Spleen (tissue), 11 donors: ENCODE data around the gene DCAF6. TPM values are rescaled to one million over a fixed set of nuclear protein-coding genes. Genes with fewer than 3 reads are reported as not detected.

Experiments used
- DNase-seq: peaks from one replicate; pipeline ENCODE4 v3.0.0-alpha.2; 2020
- H3K27ac ChIP-seq, 8 donors: fragments of 200-600 bp; sonication (generic) in 7 of 8; 1 replicate in 4 of 8; 2 replicates in 4 of 8; pipeline versions ENCODE4 v1.5.0 to v1.8.0; 2016 to 2021; ENCODE audit warnings: inconsistent platforms in 4 of 8, mild to moderate bottlenecking in 4 of 8, moderate library complexity in 1 of 8
- H3K27me3 ChIP-seq, 7 donors: fragments of 200-600 bp; sonication (generic) in 6 of 7; replicated peaks in 1 of 7; 1 replicate in 4 of 7; 2 replicates in 3 of 7; pipeline versions ENCODE4 v1.5.0 to v1.8.0; 2016 to 2021; ENCODE audit warnings: inconsistent platforms in 3 of 7, mild to moderate bottlenecking in 1 of 7
- H3K36me3 ChIP-seq, 6 donors: fragments of 200-600 bp; sonication (generic) in 5 of 6; 1 replicate in 4 of 6; 2 replicates in 2 of 6; pipeline versions ENCODE4 v1.5.0 to v1.8.0; 2016 to 2021; ENCODE audit warnings: inconsistent platforms in 2 of 6
- H3K4me1 ChIP-seq, 6 donors: fragments of 200-600 bp; sonication (generic) in 5 of 6; 1 replicate in 3 of 6; 2 replicates in 3 of 6; pipeline versions ENCODE4 v1.5.0 to v1.8.0; 2016 to 2021; ENCODE audit warnings: inconsistent platforms in 3 of 6
- H3K4me3 ChIP-seq, 8 donors: fragments of 200-600 bp; sonication (generic) in 7 of 8; 1 replicate in 4 of 8; 2 replicates in 4 of 8; pipeline versions ENCODE4 v1.5.0 to v1.8.0; 2016 to 2021; ENCODE audit warnings: inconsistent platforms in 4 of 8, mild to moderate bottlenecking in 4 of 8, moderate library complexity in 2 of 8
- H3K9me3 ChIP-seq, 8 donors: fragments of 200-600 bp; sonication (generic) in 7 of 8; 1 replicate in 4 of 8; 2 replicates in 4 of 8; pipeline versions ENCODE4 v1.5.0 to v1.8.0; 2016 to 2021; ENCODE audit warnings: inconsistent platforms in 4 of 8
- CTCF ChIP-seq, 11 experiments: fragments of 200-600 bp in 7 of 11; fragments of 450-650 bp in 4 of 11; sonication (generic) in 4 of 11; IDR thresholded peaks in 8 of 11; conservative IDR thresholded peaks in 3 of 11; 1 replicate in 7 of 11; 2 replicates in 4 of 11; pipeline versions ENCODE4 v1.4.0 to v1.8.0; 2016 to 2021; ENCODE audit warnings: antibody characterized with exemption in 11 of 11, inconsistent platforms in 4 of 11, mild to moderate bottlenecking in 1 of 11
- POLR2A ChIP-seq, 3 donors: fragments of 450-650 bp; IDR thresholded peaks; one replicate each; pipeline ENCODE4 v1.5.1; 2017; ENCODE audit warnings: antibody characterized with exemption in 3 of 3, mild to moderate bottlenecking in 1 of 3
- POLR2AphosphoS5 ChIP-seq, 3 donors: sonication (generic); formaldehyde crosslinking; IDR thresholded peaks; one replicate each; pipeline ENCODE4 v1.5.1; 2017; ENCODE audit warnings: antibody characterized with exemption in 3 of 3
- WGBS, 5 donors: extraction: QIAGEN DNeasy Blood & Tissue Kit in 3 of 5; methylation state at CpG; one replicate each; pipeline versions ENCODE4 v1.1.5 to v1.1.7; 2013 to 2018; 5-methylcytosine and 5-hydroxymethylcytosine counted together
- intact Hi-C: fragments of 100-400 bp; cut with DNase I; formaldehyde crosslinking; loops from one replicate; pipeline ENCODE4 v1.15.0; 2023; ENCODE audit warnings: low total_unique reads
- polyA plus RNA-seq, 3 donors: library from polyadenylated mRNA; stranded (reverse); fragments of 200-250 nt; gene quantifications; one replicate each; pipeline ENCODE4 v1.2.1, GENCODE V29; 2013
- total RNA-seq, 7 donors: library from RNA; depleted of rRNA in 3 of 7; stranded (reverse); fragments of >200 nt in 3 of 7; fragmentation: NEBNext Ultra II Directional in 4 of 7; extraction: Animal tissue kit (Norgen Biotek cat#: 25700) in 4 of 7; gene quantifications; one replicate each; pipeline versions ENCODE4 v1.1.0 to v1.2.1, GENCODE V29; 2016 to 2021
- donor health status: healthy with polysubstance abuse.
- donor health status: DM: no; HTN: no; CAD: no; lungs with moderate emphysema.
- donor health status: DM: no; HTN: no; CAD: no.
- donor health status: Bipolar disorder and iron deficiency.
- donor health status: healthy.
- donor health status: DM: no; HTN: no; CAD: no.
- donor health status: DM: yes; HTN: yes; CAD: no.

DCAF6 gene
- total and polyA plus RNA-seq, 10 donors, result 19.2 to 76.6 (median 43.6) TPM

DNA sequence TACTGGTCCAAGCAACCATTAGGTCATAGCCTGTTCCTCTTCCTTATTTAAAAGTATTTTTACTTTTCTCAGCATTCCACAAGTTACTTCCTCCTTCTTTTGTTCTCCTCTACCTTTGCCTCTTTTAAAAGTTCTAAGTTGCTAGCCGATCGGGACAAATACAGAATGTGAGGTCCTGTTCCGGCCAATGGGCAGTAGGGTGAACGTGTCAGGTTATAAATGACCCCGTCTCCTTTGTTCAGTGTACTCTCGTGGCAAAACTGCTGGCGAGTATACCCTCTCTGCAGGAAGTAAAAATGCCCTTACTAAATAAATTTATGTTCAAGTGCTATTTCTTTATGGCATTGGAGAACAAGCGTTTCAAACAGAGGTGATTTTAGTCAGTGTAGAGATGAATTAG lies 25.1 kb upstream of the DCAF6 start:
- TF ChIP-seq CTCF (IDR thresholded peaks at IDR 0.05 in 8 of 11, conservative IDR thresholded peaks at IDR 0.05 in 3 of 11) (no peak), POLR2AphosphoS5 (IDR thresholded peaks at IDR 0.05) (no peak), POLR2A (IDR thresholded peaks at IDR 0.05) (no peak)
- intact Hi-C loops, result no loop called here
- no peak for DNase-seq
- Histone ChIP-seq H3K4me3 (no peak overlapping the region), H3K9me3 (peaks cover 2 to 19% (median 12%) of the 10 kb centered on the region in 8 donors), H3K36me3 (peaks cover 0 to 27% (median 6%) of the 10 kb centered on the region in 6 donors), H3K27me3 (no peaks in the 10 kb centered on the region), H3K27ac (no peak overlapping the region), H3K4me1 (peaks cover 0 to 13% (median 0%) of the 10 kb centered on the region in 6 donors)
- WGBS, 5 donors, result 53 to 67% (median 55%) methylated on average over 8 of the region's 8 CpGs

DNA sequence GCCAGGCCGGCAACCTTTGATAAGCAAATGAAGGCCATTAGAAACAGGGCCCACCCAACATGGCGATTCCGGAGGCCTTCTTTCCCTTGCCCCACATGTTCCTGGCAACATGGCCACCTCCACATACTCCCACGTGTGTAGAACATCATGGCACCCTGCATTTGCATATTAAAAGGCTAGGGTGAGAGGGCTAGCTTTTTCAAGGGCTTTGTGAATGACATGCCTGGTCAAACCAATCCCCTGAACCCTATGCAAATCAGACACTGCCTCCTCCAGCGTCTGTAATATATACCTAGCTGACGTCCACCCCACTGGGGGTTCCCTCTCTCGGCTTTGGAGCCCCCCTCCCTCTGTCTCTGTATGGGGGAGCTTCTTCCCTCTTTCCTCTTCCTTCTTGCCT lies 24.2 kb upstream of the DCAF6 start:
- Histone ChIP-seq H3K27ac (no peak overlapping the region), H3K27me3 (no peaks in the 10 kb centered on the region), H3K4me3 (no peak overlapping the region), H3K36me3 (peaks cover 2 to 36% (median 10%) of the 10 kb centered on the region in 6 donors), H3K4me1 (peaks cover 0 to 13% (median 0%) of the 10 kb centered on the region in 6 donors), H3K9me3 (peaks cover 2 to 19% (median 12%) of the 10 kb centered on the region in 8 donors)
- TF ChIP-seq POLR2A (IDR thresholded peaks at IDR 0.05), result no peak
- TF ChIP-seq CTCF (IDR thresholded peaks at IDR 0.05 in 8 of 11, conservative IDR thresholded peaks at IDR 0.05 in 3 of 11), result no peak
- no peak for TF ChIP-seq POLR2AphosphoS5 (IDR thresholded peaks at IDR 0.05)
- DNase-seq, result no peak
- intact Hi-C loops, result no loop called here
- WGBS, 5 donors, result 65 to 92% (median 84%) methylated on average over 7 of the region's 7 CpGs

GRCh38 chr1:167913895-167914496 lies 22.5 kb upstream of the DCAF6 start, which contains the start of gene ADCY10:
Gene ADCY10, minus strand, starts transcription at chr1:167914134. Its CDS starts 8,994 bp downstream, at chr1:167905140.
- TF ChIP-seq POLR2A (IDR thresholded peaks at IDR 0.05) (no peak), CTCF (IDR thresholded peaks at IDR 0.05 in 8 of 11, conservative IDR thresholded peaks at IDR 0.05 in 3 of 11) (no peak), POLR2AphosphoS5 (IDR thresholded peaks at IDR 0.05) (no peak)
- intact Hi-C loops, result no loop called here
- no peaks in the 10 kb centered on the region for H3K27me3 ChIP-seq
- H3K36me3 ChIP-seq, result peaks cover 2 to 53% (median 17%) of the 10 kb centered on the region in 6 donors
- peaks cover 2 to 16% (median 12%) of the 10 kb centered on the region in 8 donors for H3K9me3 ChIP-seq
- H3K27ac ChIP-seq, result no peak within 1 kb of the TSS
- WGBS, 5 donors, result 91 to 96% (median 93%) methylated on average over 9 of the region's 9 CpGs
- peaks cover 0 to 13% (median 0%) of the 10 kb centered on the region in 6 donors for H3K4me1 ChIP-seq
- H3K4me3 ChIP-seq, result no peak within 1 kb of the TSS
- DNase-seq, result no peak

- H3K9me3 ChIP-seq, result peaks cover 0 to under 1% (median 0%) of the 10 kb centered on the region in 8 donors
- peaks cover 2 to 55% (median 17%) of the 10 kb centered on the region in 6 donors for H3K36me3 ChIP-seq
- no peaks in the 10 kb centered on the region for H3K27me3 ChIP-seq
- H3K27ac ChIP-seq, result no peak overlapping the region
- H3K4me3 ChIP-seq, result no peak overlapping the region
- H3K4me1 ChIP-seq, result peaks cover 0 to 11% (median 0%) of the 10 kb centered on the region in 6 donors
- intact Hi-C loops, result no loop called here
- TF ChIP-seq POLR2A (IDR thresholded peaks at IDR 0.05) (no peak), CTCF (IDR thresholded peaks at IDR 0.05 in 8 of 11, conservative IDR thresholded peaks at IDR 0.05 in 3 of 11) (no peak), POLR2AphosphoS5 (IDR thresholded peaks at IDR 0.05) (no peak)
- 95 to 98% (median 97%) methylated on average over 8 of the region's 8 CpGs for WGBS, 5 donors
- no peak for DNase-seq
These were observed 20.9 kb upstream of the DCAF6 start for GRCh38 chr1:167915569-167915968.
